GM19452 (cell line): ENCODE measurements around the gene MACROD2.
"Not testable (repeated sequence)": the region's sequence is repeated elsewhere in the genome, so short reads cannot be mapped to it uniquely, and the experiment has no call there.

Source experiments
- ATAC-seq: cut with Tn5 transposase; IDR thresholded peaks from one replicate; pipeline ENCODE4 v1.9.1; 2021; ENCODE audit not compliant: unreplicated experiment

MACROD2 gene

DNA sequence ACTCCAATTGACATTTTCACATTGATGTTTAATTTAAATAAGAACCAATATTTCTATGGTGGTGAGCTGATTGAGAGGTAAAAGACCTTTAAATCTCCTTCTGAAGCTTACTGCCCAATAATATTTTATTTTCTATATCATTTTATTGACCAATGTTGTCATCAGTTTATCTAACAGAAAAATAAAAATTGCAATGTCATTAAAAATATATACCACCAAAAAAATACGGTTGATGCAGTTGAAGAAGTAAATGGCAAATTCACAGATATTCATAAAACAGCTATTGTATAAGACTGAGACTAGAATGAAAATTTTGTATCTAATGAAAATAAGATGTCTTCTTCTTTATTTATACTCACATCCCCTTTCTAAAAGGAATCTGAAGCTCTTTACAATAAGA lies 1375.1 kb downstream of the MACROD2 start:
- no peak for ATAC-seq

DNA sequence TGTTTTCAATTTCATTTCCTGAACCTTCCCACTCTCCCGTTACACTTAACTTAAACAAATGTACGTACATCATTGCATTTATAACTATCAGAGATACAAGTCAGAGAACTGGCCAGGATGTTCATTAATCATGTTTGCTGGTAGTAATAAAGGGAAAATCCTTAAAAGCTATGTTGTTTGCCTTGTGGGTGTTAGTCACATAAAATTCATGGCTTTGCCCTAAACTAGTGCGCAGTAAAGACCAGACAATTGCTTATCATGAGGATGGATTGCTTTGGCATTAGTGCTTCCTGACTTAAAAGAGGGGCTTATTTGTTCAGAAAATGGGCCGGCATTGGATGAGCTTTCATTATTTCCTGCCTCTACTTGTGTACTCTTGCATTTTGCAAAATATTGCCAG lies 1379.4 kb downstream of the MACROD2 start:
- ATAC-seq: no peak

DNA sequence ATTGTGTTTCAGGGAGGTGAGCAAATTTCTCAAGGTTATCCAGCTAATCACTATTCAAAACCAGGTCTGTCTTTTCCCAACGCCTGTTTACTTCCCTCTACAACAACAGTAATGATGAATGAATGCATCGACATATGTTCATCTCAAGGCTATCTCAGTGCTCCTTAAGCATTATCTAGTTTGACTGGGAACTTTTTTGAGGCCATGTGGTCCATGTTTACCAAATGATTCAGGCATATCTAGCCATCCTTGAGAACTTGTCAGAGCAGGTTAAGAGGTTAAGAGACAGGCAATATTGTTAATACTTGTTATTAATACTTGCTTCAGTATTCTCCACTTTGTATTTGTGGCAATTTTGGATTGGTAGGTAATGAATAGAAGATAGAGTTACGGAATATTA lies 1380.5 kb downstream of the MACROD2 start:
- no peak for ATAC-seq

DNA sequence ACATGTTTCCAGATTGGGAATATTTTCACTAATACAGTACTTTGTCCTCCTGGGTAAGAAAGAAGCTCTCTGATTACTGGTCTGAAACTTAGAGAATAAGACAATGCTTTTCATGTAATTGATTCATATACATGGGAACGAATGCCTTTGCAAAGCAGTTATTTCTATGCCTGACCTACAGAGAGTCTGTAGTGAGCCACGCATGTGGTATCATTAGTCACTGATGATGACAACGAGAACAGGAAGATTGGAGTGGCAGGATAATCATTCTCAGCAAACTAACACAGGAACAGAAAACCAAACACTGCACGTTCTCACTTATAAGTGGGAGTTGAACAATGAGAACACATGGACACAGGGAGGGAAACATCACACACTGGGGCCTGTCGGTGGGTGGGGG lies 1382.3 kb downstream of the MACROD2 start:
- ATAC-seq: not testable (repeated sequence)

DNA sequence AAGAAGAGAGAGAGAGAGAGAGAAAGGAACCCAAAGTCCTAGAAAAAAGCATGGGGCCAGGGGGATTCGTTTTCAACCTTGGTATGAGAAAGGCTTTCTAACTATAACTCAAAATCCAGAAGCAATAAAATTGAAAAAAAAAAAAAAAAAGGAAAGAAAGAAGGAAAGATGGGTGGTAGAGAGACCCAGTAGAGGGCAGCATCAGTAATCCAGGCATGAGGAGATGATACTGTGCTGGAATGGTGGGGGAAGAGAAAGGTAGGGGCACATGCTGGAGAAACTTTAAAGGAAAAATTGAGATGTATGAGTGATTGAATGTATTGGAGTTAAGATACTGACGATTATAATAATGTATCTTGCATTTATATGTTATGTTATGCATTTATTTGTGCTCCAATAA lies 1382.8 kb downstream of the MACROD2 start:
- ATAC-seq: no peak

DNA sequence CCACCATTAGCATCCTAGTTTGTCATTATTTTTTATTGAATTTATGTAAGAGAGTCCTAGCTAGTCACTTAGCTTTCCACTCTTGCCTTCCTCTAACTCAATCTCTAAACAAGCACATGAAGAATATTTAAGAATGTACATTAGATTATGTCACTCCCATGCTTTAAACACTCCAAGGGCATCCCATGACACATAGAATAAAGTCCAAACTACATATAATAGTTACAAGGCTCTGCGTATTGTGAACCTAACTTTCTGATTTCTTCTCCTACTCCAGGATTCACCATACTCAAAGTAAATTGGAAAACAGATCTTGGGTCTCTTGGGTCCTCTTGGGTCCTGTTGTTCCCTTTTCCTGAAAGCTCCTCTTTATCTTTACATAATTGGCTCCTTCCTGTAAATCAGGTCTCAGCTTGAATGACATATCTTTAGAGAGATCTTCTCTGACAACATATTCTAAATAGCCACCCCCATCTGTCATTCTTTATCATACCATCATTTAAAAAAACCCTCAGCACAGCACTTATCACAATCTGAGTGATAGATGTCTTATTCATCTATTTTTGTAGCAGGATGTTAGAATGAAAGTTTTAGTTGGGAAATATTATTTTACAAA lies 1384.5 kb downstream of the MACROD2 start:
- no peak for ATAC-seq

DNA sequence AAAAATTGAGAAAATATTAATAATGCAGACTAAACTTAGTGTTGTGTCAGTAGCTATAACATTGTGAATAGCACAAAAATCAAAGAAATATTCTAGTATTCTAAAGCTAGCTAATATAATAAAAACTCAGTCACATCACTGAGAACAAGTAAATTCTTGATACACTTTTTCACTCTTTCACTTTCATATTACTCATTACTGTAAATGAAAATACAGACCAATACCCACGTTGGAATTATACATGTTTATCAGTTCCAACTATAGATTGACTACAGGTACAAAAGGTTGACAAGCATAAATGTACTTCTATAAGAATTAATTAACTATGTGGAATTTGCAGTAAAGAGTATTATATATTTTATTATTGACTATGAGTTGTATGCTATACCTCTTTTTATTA lies 1385.5 kb downstream of the MACROD2 start:
- ATAC-seq: peak; percentile 58

DNA sequence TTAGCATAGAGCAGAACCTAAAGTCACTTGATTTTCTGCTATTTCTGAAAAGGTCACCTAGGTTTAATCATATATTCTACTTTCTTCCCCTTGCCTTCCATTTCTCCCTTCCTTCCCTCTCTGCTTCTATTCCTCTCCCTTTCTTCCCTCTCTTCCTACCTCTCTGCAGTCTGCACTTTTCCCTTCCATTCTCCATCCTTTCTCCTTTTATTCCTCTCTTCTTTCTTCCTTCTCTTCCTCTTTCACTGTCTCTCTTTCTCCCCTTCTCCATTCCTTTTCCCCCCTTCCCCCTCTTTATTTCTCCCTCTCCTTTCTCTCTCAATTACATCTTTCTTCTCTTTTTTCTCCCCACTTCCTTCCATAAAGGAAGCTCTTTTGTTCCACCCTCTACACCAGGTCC lies 1391.9 kb downstream of the MACROD2 start:
- ATAC-seq: no peak

DNA sequence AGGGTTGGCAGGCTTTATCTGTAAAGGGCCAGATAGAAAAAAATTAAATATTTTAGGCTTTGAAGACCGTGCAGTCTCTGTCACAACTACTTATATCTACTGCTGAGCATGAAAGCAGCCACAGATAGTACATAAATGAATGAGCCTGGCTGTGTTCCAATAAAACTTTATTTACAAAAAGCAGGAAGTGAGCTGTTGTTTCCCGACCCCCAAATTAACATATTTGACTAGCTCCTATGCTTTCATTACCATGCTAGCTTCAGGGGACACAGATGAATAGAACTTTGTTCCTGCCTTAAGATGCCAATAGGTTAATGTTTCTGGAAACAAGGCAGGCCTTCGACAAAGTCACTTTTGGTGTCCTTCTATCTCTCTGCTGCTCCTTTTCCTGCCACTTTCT lies 1400.1 kb downstream of the MACROD2 start:
- no peak for ATAC-seq

DNA sequence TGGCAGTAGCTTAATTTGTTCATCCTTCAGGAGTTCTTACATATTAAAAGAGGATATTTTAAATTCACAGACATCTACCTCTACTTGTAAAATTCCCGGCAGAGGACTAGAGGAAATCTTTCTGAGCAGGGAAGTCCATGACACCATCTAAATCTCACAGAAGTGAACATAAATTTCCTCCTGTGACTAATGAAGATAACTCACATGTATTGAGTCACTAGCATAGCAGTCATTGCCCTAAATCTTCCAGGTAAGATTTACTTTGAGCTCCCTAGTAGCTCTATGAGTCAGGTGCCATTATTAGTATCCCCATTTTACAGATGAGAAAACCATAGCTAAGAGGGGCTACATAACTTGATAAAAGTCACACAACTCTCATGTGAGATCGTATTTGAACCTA lies 1400.7 kb downstream of the MACROD2 start:
- no peak for ATAC-seq

DNA sequence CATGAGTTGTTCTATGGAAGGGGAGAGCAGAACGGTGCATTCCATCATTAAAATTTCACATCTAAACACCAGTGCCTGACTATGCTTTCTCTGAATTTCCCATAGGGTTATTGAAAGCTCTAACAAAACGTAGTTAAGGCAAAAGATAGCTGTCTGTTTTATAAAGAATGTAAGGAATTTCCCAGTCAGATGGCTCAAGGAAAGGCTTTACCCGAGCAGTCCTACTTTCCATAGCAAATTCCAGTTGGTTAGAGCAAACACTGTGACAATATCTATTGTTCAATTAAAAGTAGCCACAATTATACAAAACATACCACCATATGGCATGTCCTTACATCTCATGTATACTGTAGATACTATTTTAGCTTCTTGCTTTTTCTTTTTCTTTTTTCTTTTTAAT lies 1401.6 kb downstream of the MACROD2 start:
- ATAC-seq: no peak

DNA sequence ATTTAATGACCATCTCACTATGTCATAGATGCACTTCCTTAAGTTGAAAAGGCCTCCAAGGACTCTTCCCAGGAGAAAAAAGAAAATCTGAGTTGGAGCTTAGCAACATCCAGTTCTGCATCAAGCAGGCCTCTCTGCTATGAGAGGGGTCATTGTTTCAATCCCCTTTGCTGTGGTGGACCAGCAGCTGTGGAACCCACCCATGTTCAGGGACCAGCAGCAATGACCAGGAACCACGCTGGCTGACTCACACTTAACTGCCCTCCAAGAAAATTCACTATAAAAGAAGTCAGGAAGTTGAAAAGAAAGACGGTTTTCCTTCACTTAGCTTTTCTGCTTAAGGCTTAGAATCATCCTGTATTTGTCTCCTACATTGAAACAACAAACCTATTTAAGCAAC lies 1404.5 kb downstream of the MACROD2 start:
- ATAC-seq: no peak

DNA sequence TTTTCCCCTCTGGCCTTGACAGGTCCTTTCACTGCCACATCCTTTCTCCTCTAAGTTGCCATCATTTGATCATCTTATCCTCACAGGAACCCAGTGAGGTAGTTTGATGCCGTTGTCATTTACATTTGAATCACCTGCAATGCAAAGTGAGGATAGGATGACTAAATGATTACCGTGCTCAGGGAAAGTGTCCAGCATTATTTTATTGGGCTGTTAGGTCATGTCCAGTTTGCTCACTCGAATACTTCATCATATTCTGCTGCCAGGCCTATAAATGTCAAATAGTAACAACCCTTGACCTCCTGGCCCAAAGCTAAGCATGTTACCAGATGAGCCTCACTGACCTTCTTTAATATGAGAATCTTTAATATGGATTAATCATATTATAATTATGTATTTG lies 1410.8 kb downstream of the MACROD2 start:
- no peak for ATAC-seq

DNA sequence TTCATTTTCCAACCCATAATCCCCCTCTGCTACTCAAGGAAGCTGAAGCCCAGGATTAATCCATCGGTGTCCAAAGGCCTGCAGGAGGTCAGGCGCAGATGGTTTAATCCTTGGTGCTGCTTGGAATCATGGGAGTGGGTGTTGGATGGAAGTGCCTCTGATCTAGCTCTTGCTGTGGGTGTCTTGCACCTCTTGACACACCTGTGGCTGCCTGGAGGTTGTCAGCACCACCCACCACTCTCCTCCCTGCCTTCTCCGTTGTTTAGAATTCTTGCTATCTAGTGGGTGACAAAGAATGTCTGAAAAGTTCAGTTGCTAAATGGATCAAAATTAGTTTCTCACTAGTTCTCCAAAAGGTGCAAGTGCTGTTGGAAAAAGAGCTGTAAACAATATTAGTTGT lies 1416.5 kb downstream of the MACROD2 start:
- ATAC-seq: no peak

DNA sequence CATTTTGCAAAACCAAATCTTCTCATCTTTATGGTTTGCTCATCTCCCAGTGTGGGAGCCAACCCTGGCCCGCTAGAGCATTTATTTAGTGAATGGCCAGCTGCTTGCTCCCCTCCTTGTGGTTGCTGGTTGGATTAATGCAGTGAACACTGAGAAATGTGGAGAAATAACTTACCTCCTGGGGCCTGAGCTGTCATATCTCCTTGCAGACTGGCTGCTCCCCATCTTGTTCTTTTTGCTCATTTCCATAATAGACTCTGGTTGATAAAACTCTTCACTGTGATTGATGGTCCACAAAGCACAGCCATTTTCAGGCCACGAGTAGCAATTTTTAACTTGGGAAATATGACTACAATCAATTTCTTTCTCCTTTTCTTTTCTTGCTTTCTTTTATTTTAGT lies 1420.6 kb downstream of the MACROD2 start:
- ATAC-seq: no peak

DNA sequence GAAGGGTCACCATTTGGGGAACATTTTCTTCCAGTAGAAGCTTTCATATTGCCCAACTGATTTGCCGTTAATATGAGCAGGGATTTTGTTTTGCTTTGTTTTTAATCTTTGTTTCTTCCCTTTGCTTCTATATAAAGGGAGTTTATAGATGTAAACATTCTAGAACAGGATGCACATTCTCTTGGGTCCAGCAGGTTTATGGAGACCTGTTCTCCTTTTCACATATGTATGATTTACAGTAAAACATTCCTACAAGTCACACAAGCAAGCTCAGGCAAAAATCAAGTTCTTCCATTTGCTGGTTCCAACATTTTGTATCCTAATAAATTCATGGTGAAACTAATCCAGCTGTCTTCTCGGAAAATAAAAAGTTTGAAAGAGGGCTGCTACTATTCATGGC lies 1424.5 kb downstream of the MACROD2 start:
- no peak for ATAC-seq

DNA sequence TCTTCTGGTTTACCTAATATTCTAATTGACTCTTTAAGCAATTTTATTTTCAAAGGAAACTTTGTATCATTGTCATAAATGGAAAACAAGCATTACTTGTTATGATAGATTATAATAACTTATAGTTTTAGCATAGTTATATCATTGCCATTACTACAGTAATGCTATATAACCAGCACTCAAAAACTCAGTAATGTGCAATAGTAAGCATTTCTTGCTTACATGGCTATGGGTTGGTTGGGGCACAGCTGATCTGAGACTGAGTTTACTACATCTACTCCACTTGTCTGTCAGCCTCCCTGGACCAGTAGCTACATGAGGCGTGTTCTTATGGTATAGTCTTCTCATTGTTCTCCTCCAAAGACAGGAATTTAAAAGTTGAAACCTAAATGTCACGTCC lies 1427.7 kb downstream of the MACROD2 start:
- no peak for ATAC-seq

DNA sequence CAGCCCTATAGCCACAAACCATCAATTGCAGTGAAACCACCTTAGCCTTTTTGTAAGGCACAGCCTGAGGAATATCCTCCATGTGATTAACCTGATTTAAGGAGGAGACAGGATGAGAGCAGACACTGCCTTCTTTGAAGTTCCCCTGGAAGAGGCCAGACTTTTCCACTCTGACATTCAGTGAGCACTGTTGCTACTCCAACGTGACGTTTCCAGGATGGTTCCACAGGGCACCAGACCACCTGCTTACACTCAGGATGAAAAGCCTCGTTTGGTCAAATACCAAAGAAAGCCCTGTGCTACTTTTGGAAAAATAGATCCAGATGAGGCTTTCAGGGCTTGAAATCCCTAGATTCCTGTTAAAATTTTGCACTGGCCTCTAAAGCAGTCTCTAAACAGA lies 1444.2 kb downstream of the MACROD2 start:
- ATAC-seq: no peak

DNA sequence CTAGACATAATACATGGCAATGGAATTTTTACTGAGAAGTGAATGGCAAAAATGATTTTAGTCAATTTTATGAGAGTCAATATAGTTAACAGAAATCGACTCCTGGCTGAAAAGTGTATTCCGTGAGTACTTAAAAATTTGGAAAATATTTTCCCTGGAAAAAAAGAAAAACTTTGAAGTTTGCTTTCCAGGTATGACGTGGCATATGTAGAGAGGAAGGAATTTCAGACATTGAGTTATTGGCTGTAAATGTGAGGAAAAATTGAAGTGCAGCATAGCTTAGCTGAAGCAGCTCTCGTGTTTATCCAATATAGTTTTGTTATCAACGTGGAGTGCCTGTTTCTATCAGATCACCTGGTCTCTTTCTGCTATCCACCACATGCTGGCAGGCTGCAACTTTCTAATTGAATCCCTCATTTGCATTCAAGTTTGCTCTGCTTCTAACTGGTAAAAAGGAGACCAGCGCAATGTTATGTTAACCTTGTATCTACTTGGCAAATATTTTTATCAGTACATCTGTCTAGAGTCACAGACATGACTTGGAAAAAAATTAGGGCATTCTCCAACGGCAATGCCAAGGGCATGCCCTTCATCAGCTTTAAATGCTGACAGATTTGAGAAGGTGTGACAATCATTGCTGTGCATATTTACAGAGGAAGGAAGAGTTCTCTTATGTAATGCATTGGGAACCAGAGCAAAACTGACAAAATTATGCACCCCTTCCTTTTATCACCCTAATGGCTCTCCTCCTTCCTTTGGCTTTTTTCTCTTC lies 1444.9 kb downstream of the MACROD2 start:
- ATAC-seq: no peak

DNA sequence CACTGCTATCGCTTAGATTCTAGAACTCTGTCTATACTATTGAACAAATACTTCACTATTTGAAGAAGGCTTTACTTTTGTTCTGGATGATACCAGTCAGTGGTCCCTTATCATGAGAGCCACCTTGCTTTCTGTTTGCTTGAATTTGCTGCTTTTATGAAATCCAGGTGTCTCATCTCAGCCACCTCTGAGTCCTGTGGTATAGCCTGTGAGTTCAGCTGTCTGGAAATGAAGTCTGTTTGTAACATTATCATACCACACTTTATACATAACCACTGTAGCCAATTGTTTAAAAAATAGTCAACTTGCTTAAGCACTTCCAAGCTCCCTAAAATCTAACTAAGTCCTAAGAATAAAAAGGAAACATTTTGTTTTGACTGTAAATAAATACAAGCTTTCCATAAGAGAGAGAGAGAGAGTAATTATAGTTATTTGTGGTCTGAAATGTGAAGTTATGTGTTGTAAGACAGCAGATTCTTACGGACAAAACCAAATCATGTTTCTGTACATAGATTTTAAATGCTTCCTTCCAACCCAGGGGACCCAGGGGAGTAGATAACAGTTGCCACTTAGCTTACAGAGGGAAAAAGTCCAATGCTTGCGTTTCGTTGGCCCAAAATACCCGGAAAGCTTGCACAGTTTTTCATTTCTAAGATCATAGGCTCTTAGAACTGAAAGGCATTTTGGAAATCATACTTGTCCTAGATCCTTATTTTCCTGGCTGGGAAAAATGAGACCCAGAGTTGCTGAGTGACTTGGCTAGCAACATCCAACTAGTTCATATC lies 1449.9 kb downstream of the MACROD2 start:
- no peak for ATAC-seq

DNA sequence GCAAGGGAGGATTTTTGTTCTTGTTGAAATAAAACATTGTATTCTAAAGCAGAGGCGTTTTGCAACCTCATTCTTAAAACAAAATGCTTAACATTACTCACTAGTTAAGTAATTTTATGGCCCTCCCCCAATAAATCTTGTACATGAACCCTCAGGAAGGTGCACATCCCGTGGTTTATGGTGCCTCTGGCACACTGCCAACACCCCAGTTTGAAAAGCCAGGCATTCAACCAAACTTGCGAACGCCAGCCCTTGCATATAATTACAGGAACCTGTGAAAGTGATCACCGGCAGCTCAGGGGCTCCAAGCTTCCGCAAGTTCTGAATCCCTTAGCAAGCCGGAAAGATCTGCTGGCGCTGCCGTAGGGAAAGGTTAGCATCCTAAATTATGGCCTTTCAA lies 1451.1 kb downstream of the MACROD2 start:
- ATAC-seq: no peak

DNA sequence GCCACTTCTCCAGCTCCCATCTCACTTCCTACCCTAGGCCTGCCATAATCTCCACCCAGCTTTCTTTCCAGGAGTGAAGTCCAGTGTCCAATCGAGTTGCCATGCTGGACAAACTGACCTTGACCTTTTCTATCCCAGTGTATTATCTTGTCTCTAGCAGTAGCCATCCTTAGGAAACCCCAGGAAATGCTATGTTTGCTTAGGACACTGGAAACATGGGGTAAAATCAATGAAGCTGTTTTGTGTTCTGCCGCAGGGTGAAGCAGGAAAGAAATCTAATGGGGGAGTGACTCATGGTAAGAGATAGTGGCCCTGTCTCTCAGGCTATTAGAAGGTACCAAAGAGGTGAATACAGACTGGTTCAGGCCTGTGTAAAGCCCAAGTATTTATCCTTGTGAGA lies 1452.2 kb downstream of the MACROD2 start:
- ATAC-seq: no peak
